Measurements from ENCODE around the gene BRK1.
"Not testable (repeated sequence)": the region's sequence is repeated elsewhere in the genome, so short reads cannot be mapped to it uniquely, and the experiment has no call there.

The BRK1 gene

DNA sequence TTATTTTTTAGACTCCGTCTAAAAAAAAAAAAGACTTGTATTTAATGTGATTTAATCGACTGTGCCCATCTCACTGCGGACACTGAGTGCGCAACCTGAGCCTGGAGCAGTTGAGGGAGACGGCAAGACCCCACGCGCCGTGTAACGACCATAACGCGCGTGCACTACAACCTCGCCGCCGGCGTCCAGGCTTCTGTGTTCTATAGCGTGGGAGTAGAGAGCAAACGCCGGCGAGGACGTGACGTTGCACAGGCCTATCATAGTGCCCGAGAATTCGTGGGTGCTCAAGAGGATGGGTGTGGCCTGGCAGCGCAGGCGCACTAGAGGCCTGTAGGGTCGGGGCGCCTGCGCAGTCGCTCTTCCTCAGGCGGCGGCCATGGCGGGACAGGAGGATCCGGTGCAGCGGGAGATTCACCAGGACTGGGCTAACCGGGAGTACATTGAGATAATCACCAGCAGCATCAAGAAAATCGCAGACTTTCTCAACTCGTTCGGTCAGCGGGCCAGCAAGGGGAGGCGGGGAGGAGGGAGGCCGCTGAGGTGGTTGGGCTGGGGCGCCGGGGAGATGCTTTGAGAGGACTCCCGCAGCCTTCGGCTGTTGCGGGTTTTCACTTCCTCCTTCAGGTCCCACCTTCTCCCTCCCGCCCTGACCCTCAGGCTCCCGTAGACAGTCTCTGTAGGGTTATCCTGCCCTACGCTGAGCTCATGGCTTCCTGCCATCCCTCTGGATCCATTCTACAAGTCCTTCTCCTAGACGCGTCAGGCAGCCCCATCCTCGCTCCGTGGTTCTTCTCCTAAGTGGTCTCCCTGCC is at the start of gene BRK1:
Gene BRK1 (plus strand): TSS at position 350 of the 812 bp plus-strand sequence. CDS start 27 bp downstream, at position 377.
- peak; percentile 81 for DNase-seq (ENCODE audit: low read depth)

DNA sequence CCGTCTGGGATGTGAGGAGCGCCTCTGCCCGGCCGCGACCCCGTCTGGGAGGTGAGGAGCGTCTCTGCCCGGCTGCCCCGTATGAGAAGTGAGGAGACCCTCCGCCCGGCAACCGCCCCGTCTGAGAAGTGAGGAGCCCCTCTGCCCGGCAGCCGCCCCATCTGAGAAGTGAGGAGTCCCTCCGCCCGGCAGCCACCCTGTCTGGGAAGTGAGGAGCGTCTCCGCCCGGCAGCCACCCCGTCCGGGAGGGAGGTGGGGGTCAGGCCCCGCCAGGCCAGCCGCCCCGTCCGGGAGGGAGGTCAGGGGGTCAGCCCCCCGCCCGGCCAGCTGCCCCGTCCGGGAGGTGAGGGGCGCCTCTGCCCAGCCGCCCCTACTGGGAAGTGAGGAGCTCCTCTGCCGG is 45.4 kb upstream of the BRK1 start:
- DNase-seq (ENCODE audit: low read depth): not testable (repeated sequence)

DNA sequence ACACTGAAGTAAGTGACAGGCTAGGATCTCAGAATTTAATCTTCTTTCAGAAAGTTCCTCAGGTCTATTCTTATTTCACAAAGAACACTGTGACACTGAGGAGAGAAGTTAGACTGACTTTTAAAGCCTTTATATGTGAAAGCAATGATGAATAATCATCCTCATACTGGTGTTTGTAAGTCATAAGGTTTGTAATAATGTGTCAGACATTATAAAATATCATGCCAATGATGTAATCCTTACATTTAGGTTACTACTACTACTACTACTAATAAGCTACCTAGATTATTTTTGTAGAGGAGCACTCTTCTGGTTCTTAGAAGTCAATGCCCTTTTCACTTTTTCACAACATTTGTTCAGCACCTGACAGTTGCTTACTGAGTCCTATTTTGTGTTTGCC is 40.8 kb upstream of the BRK1 start:
- no peak for DNase-seq (ENCODE audit: low read depth)

DNA sequence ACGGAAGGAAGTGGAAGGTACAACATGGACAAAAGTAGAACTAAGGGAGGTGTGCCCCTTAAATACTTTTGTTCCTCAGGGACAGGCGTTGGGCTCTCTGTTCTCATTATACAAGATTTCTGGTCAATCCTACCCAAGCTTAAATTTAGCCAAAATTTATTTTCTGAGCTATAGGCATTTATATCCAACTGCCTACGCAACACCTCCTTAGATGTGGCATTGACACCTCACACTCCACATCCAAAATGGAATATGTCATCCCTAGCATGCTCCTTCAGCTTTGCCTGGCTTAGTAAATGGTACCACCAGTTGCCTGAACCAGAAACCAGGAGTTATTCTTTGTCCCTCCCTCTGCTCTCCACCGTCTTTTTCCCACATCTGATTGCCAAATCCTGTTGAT is 33.6 kb upstream of the BRK1 start:
- DNase-seq (ENCODE audit: low read depth): no peak

DNA sequence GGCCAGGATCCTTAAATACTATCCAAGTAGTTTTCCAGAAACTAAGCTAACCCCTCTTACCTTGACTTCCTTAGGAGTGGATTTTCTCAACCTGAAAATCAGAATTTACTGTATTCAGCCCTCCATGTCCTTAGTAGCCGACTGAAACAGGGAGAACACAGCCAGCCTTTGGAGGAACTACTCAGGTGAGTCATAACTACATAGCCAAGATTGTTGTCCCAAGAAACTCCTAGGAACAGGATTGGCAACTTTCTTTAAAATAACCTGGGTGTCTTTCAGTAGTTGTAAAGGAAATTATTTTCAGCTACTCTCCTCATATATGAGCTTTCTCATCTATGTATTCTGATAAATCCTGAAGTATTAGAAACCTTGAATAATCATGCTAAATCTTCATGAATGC is 29.7 kb upstream of the BRK1 start:
- DNase-seq (ENCODE audit: low read depth): no peak

DNA sequence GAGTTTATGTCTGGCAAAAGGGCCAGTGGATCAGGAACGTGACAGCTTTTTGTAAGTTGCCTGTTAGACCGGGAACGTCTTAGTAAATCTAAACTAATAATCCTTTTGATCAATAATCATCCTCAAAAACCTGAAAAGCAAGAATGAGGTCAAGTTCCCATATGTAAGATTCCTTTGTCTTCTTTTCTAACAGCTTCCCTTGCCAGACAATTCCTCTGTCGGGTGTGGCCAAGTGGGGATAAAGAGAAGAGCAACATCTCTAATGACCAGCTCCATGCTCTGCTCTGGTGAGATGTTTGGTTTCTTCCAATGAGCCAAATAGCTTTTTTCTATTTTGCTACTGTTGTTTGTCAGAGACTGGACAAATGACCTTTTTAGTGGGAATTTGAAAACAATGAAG is 27.2 kb upstream of the BRK1 start:
- DNase-seq (ENCODE audit: low read depth): no peak

DNA sequence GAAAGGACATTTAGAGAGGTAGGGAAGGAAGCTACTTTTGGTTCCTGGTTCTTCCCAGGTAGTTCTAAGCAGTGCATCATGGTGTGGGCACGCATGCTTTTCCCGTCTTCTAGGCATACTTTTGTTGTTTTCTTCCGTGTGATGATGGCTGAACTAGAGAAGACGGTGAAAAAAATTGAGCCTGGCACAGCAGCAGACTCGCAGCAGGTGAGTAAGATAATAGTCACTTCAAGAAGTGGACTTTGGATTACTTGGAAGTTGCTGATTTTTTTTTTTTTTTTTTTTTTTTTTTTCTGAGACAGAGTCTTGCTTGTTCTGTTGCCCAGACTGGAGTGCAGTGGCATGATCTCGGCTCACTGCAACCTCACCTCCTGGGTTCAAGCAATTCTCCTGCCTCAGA is 25.3 kb upstream of the BRK1 start:
- DNase-seq (ENCODE audit: low read depth): no peak

DNA sequence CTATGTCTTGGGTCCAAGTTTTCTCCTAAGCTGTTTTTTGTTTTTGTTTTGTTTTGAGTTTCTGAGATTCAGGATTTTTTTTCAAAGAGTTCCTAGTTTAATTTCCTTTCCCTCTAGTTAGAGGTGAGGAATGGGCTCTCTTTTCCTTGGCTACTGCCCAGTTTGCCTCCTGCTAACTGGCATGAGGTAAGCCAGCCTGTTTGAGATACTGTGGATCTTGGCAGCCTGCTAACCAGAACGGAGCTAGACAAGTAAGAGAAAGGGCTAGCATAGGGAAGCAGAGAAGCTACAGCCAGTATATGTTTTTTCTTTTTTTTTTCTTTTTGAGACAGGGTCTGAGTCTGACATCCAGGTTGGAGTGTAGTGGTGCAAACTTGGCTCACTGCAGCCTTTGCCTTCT is 24.7 kb upstream of the BRK1 start:
- DNase-seq (ENCODE audit: low read depth): not testable (repeated sequence)

DNA sequence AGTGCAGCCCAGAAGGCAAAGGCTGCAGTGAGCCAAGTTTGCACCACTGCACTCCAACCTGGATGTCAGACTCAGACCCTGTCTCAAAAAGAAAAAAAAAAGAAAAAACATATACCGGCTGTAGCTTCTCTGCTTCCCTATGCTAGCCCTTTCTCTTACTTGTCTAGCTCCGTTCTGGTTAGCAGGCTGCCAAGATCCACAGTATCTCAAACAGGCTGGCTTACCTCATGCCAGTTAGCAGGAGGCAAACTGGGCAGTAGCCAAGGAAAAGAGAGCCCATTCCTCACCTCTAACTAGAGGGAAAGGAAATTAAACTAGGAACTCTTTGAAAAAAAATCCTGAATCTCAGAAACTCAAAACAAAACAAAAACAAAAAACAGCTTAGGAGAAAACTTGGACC is 24.1 kb upstream of the BRK1 start:
- not testable (repeated sequence) for DNase-seq (ENCODE audit: low read depth)

DNA sequence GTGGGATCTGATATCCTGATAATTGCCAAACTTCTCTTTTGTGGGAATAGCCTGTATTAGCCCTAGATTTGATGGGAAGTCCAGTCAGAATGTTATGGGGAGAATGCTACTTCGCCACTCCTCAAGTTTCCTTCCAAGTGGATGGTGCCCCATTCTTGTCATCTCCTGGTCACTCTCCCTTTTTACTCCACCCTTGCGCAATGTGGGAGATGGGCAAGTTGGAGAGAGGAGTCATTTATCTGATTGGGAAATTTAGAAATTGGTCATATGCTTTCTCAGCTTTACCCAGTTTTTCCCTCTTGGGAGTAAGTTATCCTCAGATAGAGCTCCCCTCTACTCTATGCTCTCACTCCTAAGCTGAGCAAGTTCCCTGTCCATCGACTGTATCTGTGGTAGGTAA is 21.8 kb upstream of the BRK1 start:
- DNase-seq (ENCODE audit: low read depth): no peak

DNA sequence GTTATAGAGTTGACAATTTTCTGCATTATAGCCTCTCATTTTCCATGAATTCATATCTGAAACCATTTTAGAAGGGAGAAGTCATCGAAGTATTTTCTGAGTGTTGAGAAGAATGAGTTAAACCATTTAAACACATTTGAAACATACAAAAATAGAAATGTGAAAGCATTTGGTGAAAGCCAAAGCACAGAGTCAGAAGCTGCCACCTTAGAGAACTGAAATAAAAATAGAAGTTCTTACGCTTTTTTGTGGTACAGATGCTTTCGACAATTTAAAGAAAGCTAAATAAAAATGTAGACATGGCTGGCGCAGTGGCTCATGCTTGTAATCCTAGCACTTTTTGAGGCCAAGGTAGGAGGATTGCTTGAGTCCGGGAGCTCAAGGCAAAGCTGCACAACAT is 16.4 kb upstream of the BRK1 start:
- no peak for DNase-seq (ENCODE audit: low read depth)

DNA sequence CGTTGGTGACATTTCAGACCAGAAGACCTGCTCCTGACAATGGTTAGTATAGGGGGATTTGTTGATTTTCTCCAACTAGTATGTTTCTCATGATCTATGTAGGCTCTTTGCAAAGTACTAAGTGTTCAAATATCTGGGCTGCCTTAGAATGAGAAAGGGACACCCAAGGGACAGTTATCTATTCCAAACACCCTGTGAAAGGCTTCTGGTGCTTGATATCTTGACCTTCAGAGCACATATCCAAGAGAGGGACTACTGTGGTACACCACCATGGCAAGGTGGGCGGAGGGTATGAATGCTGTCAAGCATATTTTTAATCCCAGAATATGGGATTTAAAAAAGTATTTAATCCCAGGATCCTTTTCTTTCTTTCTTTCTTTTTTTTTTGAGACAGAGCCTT is 8.6 kb upstream of the BRK1 start:
- DNase-seq (ENCODE audit: low read depth): no peak

DNA sequence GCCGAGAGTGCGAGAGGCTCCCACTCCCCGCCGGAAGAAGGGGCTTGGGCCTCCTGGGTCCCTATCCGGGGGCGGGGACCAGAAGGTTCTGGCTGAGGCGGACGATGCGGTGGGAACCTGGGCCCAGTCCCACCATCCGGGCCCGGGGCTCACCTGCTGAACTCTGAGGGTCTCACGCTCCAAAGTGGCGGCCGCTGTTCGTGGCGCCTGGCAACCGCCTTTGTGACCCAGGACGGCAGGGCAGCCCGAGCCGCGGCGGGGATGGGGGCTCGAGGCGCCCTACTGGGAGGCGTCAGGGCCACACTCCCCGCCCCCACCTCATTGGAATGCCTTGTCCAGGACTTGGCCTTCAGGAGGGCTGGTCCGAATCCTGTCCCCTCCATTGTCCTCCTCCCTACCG is 7.4 kb upstream of the BRK1 start, which contains the start of gene FANCD2OS:
Gene FANCD2OS (minus strand): TSS at position 165 of the 400 bp plus-strand sequence. CDS start 3,481 bp downstream, outside the sequence.
- DNase-seq (ENCODE audit: low read depth): no peak

DNA sequence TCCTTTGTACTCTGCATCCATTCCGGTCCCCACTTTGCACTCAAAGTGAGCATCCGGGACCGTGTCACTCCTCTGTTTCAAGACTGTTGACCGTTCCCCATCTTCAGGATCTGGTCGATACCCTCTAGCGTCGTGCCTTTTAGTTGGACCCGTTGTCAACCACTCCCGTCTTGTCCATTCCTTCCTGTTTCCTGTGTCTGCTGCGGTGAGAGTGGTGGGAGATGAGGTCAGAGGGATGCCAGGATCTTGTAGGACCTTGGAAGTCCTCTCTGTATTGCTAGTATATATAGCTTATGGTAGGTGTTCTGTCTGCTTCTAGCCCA is 624 bp downstream of the BRK1 start:
- no peak for DNase-seq (ENCODE audit: low read depth)

DNA sequence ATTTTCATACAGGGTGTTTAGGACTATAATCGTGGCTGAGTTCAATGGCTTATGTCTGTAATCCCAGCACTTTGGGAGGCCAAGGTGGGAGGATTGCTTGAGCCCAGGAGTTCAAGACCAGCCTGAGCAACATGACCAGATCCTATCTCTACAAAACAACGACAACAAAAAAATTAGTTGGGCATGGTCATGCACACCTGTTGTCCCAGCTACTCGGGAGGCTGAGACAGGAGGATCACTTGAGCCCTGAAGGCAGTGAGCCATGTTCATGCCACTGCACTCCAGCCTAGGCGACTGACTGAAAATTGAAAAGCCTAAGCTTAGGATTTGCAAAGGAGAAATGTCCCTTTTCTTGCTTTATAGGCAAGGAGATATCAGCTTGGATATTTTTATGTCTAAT is 1.5 kb downstream of the BRK1 start:
- no peak for DNase-seq (ENCODE audit: low read depth)

DNA sequence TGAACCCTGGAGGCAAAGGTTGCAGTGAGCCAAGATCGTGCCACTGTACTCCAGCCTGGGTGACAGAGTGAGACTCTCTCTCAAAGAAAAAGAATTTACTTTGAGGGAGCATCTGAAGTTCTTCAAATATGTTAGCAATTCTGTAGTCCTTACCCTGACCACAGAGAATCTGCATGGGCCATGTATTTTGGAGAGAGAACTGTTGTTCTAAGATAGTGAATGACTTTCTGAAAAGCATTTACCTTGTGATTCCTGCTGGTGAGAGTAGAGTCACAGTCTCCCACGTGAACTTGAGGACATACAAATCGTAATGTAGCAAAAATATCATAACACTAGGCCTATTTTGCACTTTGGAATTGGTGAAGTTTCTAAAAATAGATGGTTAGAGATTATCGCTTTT is 3.9 kb downstream of the BRK1 start:
- DNase-seq (ENCODE audit: low read depth): no peak

DNA sequence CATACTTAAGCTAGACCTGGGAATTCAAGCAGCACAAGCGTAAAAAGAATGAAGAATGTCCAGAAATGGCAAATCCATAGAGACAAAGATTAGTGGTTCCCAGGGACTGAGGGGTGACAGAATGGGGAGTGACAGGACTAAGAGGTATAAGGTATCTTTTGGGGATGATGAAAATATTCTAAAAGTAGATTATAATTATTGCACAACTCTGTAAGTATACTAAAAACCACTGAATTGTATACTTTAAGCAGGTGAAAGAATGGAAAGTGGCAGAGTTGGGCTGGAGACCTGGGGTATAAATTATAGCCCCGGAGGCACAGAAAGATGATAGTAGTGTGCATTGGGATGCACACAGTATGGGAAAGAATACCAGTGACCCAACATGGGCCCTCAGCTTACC is 5.6 kb downstream of the BRK1 start:
- DNase-seq (ENCODE audit: low read depth): no peak

DNA sequence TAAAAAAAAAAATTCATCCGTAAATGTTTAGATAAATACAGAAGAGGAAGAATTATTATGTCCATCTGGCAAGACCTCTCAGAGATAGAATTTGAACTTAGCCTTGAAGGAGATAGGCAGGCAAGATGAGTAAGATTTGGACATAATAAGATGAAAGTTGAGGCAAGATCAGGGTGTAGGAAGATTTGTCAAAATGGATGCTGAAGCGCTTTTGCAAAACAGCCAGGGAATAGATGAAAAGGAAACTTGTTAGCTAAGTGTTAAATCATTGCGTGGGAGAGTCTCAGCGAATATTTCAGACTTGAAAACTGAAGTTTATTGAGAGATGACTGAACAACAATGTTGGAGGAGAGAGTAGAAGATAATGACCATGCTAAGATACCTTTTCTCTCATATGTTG is 7.2 kb downstream of the BRK1 start:
- no peak for DNase-seq (ENCODE audit: low read depth)

DNA sequence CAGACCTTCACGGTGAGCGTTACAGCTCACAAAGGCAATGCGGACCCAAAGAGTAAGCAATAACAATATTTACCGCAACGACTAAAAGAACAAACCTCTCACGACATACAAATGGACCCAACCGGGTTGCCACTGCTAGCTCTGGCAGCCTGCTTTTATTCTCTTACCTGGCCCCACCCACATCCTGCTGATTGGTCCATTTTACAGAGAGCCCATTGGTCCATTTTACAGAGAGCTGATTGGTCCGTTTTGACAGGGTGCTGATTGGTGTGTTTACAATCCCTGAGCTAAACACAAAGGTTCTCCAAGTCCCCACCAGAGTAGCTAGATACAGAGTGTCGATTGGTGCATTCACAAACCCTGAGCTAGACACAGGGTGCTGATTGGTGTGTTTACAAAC is 20.4 kb downstream of the BRK1 start:
- DNase-seq (ENCODE audit: low read depth): not testable (repeated sequence)

DNA sequence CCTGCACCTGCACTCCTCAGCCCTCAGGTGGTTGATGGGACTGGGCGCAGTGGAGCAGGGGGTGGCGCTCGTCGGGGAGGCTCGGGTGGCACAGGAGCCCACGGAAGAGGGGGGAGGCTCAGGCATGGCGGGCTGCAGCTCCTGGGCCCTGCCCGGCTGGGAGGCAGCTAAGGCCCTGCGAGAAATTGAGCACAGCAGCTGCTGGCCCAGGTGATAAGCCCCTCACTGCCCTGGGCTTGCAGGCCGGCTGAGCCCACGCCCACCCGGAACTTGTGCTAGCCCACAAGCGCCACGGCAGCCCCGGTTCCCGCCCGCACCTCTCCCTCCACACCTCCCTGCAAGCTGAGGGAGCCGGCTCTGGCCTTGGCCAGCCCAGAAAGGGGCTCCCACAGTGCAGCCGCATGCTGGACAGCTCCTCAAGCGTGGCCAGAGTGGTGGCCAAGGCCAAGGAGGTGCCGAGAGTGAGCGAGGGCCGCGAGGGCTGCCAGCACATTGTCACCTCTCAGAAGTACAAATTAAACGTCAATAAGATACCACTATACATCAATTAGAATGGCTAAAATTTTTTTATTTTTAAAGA is 21.0 kb downstream of the BRK1 start:
- DNase-seq (ENCODE audit: low read depth): no peak

DNA sequence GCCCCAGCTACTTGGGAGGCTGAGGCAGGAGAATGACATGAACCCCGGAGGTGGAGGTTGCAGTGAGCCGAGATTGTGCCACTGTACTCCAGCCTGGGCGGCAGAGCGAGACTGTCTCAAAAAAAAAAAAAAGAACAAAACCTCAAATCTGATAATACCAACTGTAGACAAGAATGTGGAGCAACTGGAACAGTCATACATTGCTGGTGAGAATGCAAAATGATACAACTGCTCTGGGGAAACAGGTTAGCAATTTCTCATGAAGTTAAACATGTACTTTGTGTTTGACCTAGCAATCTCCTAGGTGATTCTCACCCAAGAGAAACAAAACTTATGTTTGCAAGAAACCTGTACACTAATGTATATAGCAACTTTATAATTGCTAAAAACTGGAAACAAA is 21.7 kb downstream of the BRK1 start:
- no peak for DNase-seq (ENCODE audit: low read depth)

DNA sequence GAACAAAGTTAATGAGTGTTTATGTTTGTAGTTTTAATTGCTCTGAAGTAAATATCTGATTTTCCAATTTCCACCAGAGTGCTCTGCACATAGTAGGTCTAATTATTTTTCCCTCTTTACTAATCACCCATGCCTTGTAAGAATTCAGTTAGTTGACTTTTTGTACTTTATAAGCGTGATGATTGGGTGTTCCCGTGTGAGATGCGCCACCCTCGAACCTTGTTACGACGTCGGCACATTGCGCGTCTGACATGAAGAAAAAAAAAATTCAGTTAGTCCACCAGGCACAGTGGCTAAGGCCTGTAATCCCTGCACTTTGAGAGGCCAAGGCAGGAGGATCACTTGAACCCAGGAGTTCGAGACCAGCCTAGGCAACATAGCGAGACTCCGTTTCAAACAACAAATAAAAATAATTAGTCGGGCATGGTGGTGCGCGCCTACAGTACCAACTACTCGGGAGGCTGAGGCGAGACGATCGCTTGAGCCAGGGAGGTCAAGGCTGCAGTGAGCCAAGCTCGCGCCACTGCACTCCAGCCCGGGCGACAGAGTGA is 25.6 kb downstream of the BRK1 start:
- DNase-seq (ENCODE audit: low read depth): no peak

DNA sequence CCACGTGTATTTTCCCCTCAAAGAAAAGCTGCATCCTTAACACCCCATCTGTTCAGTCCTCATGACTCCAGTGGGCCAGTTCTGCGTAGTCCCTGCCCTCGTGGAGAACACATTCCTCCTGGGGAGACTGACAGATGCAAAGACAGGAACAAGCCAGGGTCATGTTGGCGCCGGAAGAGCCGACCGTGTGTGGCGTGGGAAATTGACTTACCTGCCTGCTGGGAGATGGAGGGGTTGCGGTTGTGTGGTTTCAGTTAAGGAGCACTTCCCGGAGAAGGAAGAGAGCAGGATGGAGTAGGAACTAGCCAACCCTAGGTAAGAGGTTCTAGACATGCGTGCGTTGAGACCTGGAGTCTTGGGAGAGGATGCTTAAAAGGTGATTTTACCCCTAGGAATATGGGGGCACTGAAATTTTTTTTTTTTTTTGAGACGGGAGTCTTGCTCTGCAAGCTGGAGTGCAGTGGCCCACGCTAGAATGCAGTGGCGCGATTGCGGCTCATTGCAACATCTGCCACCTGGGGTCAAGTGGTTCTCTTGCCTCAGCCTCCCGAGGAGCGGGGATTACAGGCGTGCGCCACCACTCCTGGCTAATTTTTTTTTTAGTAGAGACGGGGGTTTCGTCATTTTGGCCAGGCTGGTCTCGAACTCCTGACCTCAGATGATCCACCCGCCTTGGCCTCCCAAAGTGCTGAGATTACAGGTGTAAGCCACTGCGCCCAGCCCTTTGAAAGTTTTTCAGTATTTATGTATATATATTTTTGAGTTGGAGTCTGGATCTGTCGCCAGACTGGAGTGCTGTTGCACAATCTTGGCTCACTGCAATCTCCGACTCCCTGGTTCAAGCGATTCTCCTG is 27.5 kb downstream of the BRK1 start:
- DNase-seq (ENCODE audit: low read depth): no peak

Measured in stimulated activated CD8-positive, alpha-beta memory T cell treated with anti-CD3 and anti-CD28 coated beads, Interleukin-15, amount 100 ng/mL, for 24 hours (primary cell).